Kidney (tissue), 14 donors: ENCODE results near the gene LAMA5. TPM values are rescaled to one million over a fixed set of nuclear protein-coding genes. Genes with fewer than 3 reads are reported as not detected.

Experiments
- DNase-seq, 5 donors: peaks; one replicate each; pipeline ENCODE4 v3.0.0-alpha.2; 2013 to 2020
- FAIRE-seq: peaks from 2 replicates; lab custom pipeline; 2012; peaks lifted over from hg19 to GRCh38; lab: Jason Lieb, UNC
- H3K27ac ChIP-seq, 2 donors: one replicate each; pipeline ENCODE4 v1.7.0; 2013; ENCODE audit warnings: low read depth in 2 of 2, low read length in 2 of 2, inconsistent platforms in 1 of 2
- H3K27me3 ChIP-seq: one replicate; pipeline ENCODE4 v1.7.1; 2013; ENCODE audit warnings: low read length, inconsistent platforms; ENCODE audit not compliant: control insufficient read depth, insufficient read depth
- H3K36me3 ChIP-seq, 3 donors: one replicate each; pipeline versions ENCODE4 v1.7.0 to v1.7.1; 2013; ENCODE audit warnings: low read length in 3 of 3, control low read depth in 1 of 3, inconsistent platforms in 1 of 3; ENCODE audit not compliant: insufficient read depth in 3 of 3, control insufficient read depth in 2 of 3
- H3K4me1 ChIP-seq, 3 donors: one replicate each; pipeline versions ENCODE4 v1.7.0 to v1.7.1; 2013; ENCODE audit warnings: low read length in 3 of 3, inconsistent platforms in 1 of 3, low read depth in 1 of 3; ENCODE audit not compliant: control insufficient read depth in 2 of 3, insufficient read depth in 2 of 3
- H3K4me3 ChIP-seq, 3 donors: one replicate each; pipeline versions ENCODE4 v1.7.0 to v1.8.1; 2013; ENCODE audit warnings: low read length in 3 of 3, control low read depth in 1 of 3, inconsistent platforms in 1 of 3
- H3K9ac ChIP-seq, 3 donors: one replicate each; pipeline versions ENCODE4 v1.7.0 to v1.7.1; 2013; ENCODE audit warnings: low read length in 3 of 3, control low read depth in 1 of 3, inconsistent platforms in 1 of 3
- H3K9me3 ChIP-seq, 3 donors: one replicate each; pipeline versions ENCODE4 v1.7.0 to v1.7.1; 2013; ENCODE audit warnings: low read length in 3 of 3, control low read depth in 1 of 3, inconsistent platforms in 1 of 3; ENCODE audit not compliant: control insufficient read depth in 2 of 3, insufficient read depth in 1 of 3
- CTCF ChIP-seq: IDR thresholded peaks from 3 replicates; pipeline ENCODE4 v1.5.1; 2012; ENCODE audit warnings: mild to moderate bottlenecking, moderate library complexity, borderline replicate concordance; ENCODE audit not compliant: insufficient read depth; ENCODE audit errors: extremely low read depth
- intact Hi-C: fragments of 100-400 bp; cut with DNase I; formaldehyde crosslinking; loops from one replicate; pipeline ENCODE4 v1.11.1; 2022
- polyA plus RNA-seq: library from polyadenylated mRNA; stranded (reverse); fragments of 350-450 nt; fragmentation: Illumina TruSeq; extraction: RNeasy Lipid Tissue Mini Kit (QIAGEN cat#74804); gene quantifications from one replicate; pipeline ENCODE4 v1.2.3, GENCODE V29; 2014; ENCODE audit warnings: low read depth, low replicate concordance; ENCODE audit not compliant: insufficient read depth
- total RNA-seq: library from RNA; stranded (reverse); fragmentation: NEBNext Ultra II Directional; extraction: Animal tissue kit (Norgen Biotek cat#: 25700); gene quantifications from one replicate; pipeline ENCODE4 v1.2.1, GENCODE V29; 2021
- donor health status: control.
- donor health status: control.
- donor health status: control.
- donor health status: control.
- donor health status: control.
- donor health status: DM: yes; HTN: yes; CAD: no.
- donor health status: Normal renal cell carcinoma (clear cell type).

LAMA5 gene
- total and polyA plus RNA-seq, 2 donors from 2014 or later, result 94.0 to 342 TPM

DNA sequence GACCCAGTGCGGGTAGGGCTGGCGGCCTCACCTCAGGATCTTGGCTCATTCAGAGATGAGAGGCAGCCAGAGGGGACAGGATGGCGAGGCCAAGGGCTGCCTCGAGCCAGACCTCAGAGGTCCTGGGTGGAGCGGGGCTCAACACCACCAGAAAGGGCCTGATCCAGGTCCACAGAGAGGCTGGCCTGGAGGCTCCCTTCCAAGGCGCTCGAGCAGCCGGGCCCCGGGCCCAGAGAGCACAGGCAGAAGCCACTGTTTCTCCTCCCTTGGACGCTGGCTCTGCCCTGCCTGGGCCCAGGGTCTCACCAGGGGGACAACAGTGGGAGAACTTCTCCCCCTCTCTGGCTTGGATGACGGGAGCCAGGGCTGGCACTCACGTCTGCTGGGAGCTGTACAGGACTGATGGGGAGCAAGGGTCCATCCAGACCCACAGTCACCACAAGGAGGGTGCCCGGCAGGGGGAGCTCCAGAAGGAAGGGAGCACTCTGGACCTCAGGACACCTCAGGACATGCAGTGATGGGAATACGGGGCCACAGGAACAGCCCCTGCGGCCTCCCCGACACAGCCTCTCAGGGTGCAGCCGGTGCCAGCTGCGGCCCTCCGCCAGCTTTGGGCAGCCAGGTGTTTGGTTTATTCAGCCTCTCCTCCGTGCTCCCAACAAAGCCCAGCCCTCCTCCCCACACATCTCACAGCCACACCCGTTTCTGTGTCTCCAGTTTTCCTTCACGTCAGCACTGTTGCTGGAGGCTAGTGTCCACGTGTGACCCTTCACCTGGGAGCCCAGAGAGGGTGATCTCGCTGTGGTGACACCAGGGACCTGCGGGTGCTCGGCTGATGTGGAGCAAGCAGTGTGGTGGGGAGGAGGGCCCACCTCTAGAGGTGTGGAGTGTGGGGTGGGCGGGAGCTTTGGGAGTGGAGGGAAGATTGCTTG lies 28.5 kb upstream of the LAMA5 start:
- H3K27ac ChIP-seq, result no peak overlapping the region
- H3K9ac ChIP-seq, result no peak overlapping the region
- H3K36me3 ChIP-seq, result no peaks in the 10 kb centered on the region
- no peaks in the 10 kb centered on the region for H3K4me1 ChIP-seq
- no peaks in the 10 kb centered on the region for H3K27me3 ChIP-seq
- no peak for DNase-seq
- no peaks in the 10 kb centered on the region for H3K9me3 ChIP-seq
- intact Hi-C loops, result no loop called here
- no peak overlapping the region for H3K4me3 ChIP-seq
- no peak for FAIRE-seq
- TF ChIP-seq CTCF, result no peak

GRCh38 chr20:62394248-62395245 lies 27.4 kb upstream of the LAMA5 start:
- Histone ChIP-seq H3K9ac (no peak overlapping the region), H3K36me3 (no peaks in the 10 kb centered on the region), H3K27ac (no peak overlapping the region), H3K9me3 (no peaks in the 10 kb centered on the region), H3K4me1 (no peaks in the 10 kb centered on the region), H3K4me3 (no peak overlapping the region), H3K27me3 (no peaks in the 10 kb centered on the region)
- FAIRE-seq, result no peak
- no peak for DNase-seq
- no peak for TF ChIP-seq CTCF
- intact Hi-C loops, result no loop called here

- no peaks in the 10 kb centered on the region for H3K9me3 ChIP-seq
- no peak for TF ChIP-seq CTCF
- FAIRE-seq (no peak), DNase-seq (no peak)
- peaks cover under 1 to 5% (median 2%) of the 10 kb centered on the region in 3 donors for H3K36me3 ChIP-seq
- intact Hi-C loops, result no loop called here
- H3K4me1 ChIP-seq, result no peaks in the 10 kb centered on the region
- H3K9ac ChIP-seq, result no peak overlapping the region
- H3K27ac ChIP-seq, result no peak overlapping the region
- H3K27me3 ChIP-seq, result no peaks in the 10 kb centered on the region
- H3K4me3 ChIP-seq, result no peak overlapping the region
Observed at GRCh38 chr20:62393830-62394229, 26.7 kb upstream of the LAMA5 start.
